LNCaP clone FGC (cell line): ENCODE results near the gene ARHGAP15.

Source experiments
- DNase-seq: peaks from one replicate; pipeline ENCODE4 v3.0.0-alpha.2; 2011; ENCODE audit warnings: low read depth
- H3K4me3 ChIP-seq: 2 replicates; pipeline ENCODE4 v1.5.1; 2011; ENCODE audit warnings: mild to moderate bottlenecking, low read depth, low read length, control low read depth
- TF ChIP-seq, protein P1 (sequence below): IDR thresholded peaks from 2 replicates; pipeline ENCODE4 v1.5.1; 2012; ENCODE audit warnings: mild to moderate bottlenecking; ENCODE audit not compliant: control insufficient read depth, insufficient read depth; ENCODE audit errors: extremely low read depth

Gene ARHGAP15

DNA sequence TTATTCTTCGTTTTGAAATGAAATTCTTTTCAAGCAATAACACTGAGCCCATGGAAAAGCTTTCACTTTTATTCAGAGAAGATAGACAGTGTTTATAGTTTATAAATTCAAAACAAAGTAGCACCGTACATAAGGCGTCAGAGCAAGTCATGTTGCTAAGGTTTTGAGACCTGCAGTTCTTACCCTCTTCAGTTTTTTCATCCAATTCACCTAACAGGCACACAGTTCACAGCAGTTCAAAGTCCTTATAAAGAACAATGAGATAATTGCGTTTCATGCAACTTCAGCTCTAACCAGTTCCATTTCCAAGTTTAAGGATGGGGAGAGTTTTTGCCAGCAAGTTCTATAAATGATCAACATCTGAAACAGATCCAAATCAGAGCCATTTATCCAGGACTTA is 96.7 kb downstream of the ARHGAP15 start:
- no peak for DNase-seq
- no peak overlapping the region for H3K4me3 ChIP-seq
- TF ChIP-seq, protein P1, sequence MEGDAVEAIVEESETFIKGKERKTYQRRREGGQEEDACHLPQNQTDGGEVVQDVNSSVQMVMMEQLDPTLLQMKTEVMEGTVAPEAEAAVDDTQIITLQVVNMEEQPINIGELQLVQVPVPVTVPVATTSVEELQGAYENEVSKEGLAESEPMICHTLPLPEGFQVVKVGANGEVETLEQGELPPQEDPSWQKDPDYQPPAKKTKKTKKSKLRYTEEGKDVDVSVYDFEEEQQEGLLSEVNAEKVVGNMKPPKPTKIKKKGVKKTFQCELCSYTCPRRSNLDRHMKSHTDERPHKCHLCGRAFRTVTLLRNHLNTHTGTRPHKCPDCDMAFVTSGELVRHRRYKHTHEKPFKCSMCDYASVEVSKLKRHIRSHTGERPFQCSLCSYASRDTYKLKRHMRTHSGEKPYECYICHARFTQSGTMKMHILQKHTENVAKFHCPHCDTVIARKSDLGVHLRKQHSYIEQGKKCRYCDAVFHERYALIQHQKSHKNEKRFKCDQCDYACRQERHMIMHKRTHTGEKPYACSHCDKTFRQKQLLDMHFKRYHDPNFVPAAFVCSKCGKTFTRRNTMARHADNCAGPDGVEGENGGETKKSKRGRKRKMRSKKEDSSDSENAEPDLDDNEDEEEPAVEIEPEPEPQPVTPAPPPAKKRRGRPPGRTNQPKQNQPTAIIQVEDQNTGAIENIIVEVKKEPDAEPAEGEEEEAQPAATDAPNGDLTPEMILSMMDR, result no peak

DNA sequence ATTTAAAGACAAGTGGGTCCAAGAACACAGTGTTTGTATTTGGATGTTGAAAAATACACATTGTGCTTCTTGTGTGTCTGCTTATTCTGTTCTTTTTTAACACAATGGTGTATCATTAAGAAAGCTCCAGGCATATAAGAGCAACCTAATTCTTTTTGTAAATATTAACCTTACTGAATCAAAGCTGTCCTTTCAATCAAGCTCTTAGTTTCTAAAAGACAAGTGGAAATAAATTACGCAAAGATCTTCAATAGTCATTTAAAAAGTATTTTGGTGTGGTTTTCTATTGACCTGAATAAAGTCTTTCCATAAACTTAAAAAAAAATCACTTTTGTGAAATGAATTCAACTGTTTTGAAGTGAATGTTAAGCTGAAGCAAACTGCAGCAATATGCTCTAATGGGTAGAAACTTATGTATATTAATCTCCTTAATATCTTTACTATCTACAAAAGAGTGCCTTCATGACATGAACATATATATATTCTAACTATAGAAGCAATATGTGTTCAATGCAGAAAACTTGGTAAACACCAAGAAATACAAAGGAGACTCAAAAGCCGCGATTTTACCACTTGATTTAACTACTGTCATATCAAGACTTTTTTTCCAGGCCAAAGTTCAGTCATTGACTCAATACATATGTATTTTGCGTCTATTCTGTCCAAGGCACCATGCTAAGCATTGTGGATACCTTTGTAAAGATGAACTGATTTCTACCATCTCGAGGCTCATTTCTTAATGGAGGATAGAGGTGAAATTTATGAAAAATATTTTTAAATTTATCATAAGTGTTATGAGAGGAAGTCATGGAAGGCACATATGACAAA is 97.7 kb downstream of the ARHGAP15 start:
- TF ChIP-seq, protein P1, result no peak
- no peak overlapping the region for H3K4me3 ChIP-seq
- DNase-seq, result no peak

DNA sequence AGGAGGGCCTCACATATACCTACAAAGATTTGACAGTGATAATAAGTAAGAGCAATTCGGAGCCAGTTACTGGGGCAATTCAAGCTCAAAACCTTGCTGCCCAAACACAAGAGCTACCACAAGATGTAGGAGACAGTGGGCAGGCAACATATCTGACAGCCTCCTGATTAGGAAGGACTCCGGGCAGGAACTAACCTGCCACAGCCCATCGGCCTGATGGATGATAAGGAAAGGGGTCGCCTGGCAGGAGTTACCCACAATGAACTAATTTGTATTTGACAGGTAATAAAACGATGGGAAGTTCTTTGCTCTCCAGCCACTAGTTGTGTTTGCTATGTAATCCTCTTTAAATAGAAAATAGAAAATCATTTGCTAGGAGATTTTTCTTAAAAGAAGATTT is 100.2 kb downstream of the ARHGAP15 start:
- TF ChIP-seq, protein P1, result no peak
- H3K4me3 ChIP-seq, result no peak overlapping the region
- no peak for DNase-seq

DNA sequence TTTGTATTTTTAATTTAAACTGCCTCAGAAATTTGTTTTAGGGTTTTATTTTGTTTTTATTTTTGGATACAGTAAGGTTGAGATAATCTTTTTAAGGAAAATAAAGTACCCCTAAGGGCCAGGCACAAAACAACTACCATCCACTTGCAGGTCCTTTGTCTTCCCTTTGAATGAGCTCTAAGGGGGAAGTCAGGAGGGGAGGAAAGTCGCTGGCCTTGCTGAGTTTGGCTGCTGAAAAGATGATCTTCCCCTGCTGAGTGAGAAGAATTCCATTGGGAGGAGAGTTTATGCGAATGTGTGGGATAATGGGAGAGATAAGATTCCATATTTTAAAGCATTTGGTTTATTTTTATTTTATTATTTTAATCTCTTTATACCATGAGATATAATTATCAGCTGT is 100.7 kb downstream of the ARHGAP15 start:
- TF ChIP-seq, protein P1, result no peak
- no peak overlapping the region for H3K4me3 ChIP-seq
- no peak for DNase-seq

DNA sequence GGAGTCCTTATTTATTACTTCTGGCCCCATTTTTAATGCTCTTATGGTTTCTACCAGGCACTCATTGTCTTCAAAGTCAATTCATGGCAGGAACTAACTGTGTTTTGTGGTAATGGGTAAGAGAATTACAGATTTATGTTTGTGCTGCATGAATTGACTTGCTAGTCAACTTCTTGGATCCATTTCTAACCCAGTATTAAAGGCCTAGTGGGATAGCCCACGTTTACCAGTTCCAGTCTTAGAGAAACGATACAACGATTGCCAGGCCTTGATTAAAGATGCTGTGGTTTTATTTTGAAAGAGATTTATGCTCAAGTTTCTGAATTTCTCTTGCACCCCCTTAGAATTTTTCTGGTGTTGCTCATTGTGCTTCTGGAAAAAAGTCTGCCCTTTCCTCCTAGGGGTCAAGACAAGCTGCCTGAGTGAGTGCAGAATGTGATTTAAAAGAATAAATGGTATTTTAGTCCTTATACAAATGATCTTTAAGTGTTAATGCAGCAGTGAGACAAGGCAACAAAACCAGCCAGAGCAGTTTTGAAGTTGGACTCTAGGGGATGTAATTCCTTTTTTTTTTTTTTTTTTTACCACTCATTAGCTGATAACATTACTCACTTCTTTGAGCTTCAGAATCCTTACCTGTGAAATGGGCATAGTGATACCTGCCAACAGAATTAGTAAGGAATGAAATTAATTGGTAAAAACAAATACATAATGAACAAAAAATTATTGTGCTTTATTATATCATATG is 101.5 kb downstream of the ARHGAP15 start:
- no peak for DNase-seq
- no peak overlapping the region for H3K4me3 ChIP-seq
- TF ChIP-seq, protein P1, result no peak

DNA sequence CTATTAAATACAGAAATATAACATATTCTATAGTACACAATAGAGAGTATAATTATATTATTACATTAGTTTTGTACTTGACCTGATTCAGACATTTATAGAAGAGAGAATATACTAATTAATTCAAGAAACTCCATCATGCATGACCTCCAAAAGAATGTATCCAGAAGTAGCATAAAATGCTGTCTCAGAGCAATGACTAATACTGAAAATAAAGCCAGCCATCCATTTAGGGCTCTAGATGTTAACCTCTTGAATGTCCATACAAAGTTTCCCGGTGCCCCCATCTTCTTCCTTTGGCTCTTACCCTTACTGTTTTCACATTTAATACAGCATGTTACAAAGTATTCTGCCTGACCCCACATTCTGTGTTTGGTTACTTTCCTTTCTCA is 102.0 kb downstream of the ARHGAP15 start:
- TF ChIP-seq, protein P1, result no peak
- H3K4me3 ChIP-seq, result no peak overlapping the region
- no peak for DNase-seq
